ENCODE measurements around the gene RNF40. TPM values are rescaled to one million over a fixed set of nuclear protein-coding genes. Genes with fewer than 3 reads are reported as not detected.

RNF40 gene
- total RNA-seq, 1 experiment from 2014 or later, result 90.3 TPM

DNA sequence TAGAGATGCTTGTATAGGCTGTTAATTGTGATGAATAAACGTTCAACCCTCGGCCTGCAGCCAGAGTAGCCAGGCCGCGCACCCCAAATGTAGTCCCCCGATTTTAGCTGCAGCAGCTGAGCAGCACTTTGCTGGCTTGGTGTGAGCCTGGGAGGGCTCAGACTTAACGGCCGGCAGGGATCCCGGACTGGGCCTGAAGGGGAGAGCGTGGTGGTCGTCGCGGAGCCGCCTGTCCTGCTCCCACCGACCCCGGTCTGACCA, 12.9 kb downstream of the RNF40 start:
- ChIA-PET POLR2A (interaction anchor here (1.1 kb wide), 1 partner anchor 30 kb away, joined by 3 read pairs; no protein-coding TSS in a partner anchor), CTCF (no interaction called here), RAD21 (ENCODE audit: low non-redundant PET in 1 of 2, low total read pairs in 2 of 2, uncharacterized antibody in 2 of 2, unreplicated experiment in 2 of 2) (no interaction called here)
- no peak for ATAC-seq
- H3K4me1 ChIP-seq (ENCODE audit: control insufficient read depth in 1 of 2, insufficient read depth in 2 of 2, low read length in 2 of 2), result peaks cover 0 to 11% of the 10 kb centered on the region in 2 experiments; a peak in 2 of 4 replicates
- TF ChIP-seq CEBPB (IDR thresholded peaks at IDR 0.05; ENCODE audit: low read depth), result no peak
- TF ChIP-seq RAD21 (IDR thresholded peaks at IDR 0.05; ENCODE audit: low read depth), result no peak
- TF ChIP-seq ZBTB33 (IDR thresholded peaks at IDR 0.05; ENCODE audit: extremely low read depth, insufficient replicate concordance, low read length), result no peak
- intact Hi-C loops (cut with micrococcal nuclease), result no loop called here
- no peaks in the 10 kb centered on the region for H4K20me1 ChIP-seq (ENCODE audit: insufficient read depth)
- H3K9me2 ChIP-seq (ENCODE audit: insufficient read depth), result no peaks in the 10 kb centered on the region
- H3K36me3 ChIP-seq (ENCODE audit: control insufficient read depth in 1 of 2, insufficient read depth in 2 of 2, low read length in 2 of 2), result peaks cover 9 to 23% of the 10 kb centered on the region in 2 experiments
- H3K9me3 ChIP-seq (ENCODE audit: control insufficient read depth in 1 of 2, insufficient read depth in 1 of 2, low read depth in 1 of 2, low read length in 2 of 2), result no peaks in the 10 kb centered on the region
- no peak overlapping the region for H2AFZ ChIP-seq (ENCODE audit: low read depth, low read length, poor library complexity, severe bottlenecking)
- peak overlapping the region; percentile 84; the same call in 1 of the 2 replicates for H3K9ac ChIP-seq (ENCODE audit: low read length)
- H3K4me3 ChIP-seq (replicated peaks in 1 of 2; ENCODE audit: low read depth in 1 of 2, low read length in 2 of 2), result peak overlapping the region; percentile 59 to 66; a peak in 3 of 4 replicates
- DNase-seq (ENCODE audit: low read depth, low spot score), result no peak
- no TSS peak for BruUV-seq (replicated peaks)
- H3K79me2 ChIP-seq (ENCODE audit: insufficient read depth, low read length), result no peaks in the 10 kb centered on the region
- peak overlapping the region; percentile 80 for H3K4me2 ChIP-seq (ENCODE audit: low read length)
- H3K27ac ChIP-seq (ENCODE audit: low read depth, low read length), result peak overlapping the region; percentile 90
- H3K27me3 ChIP-seq (ENCODE audit: insufficient read depth, low read length), result no peaks in the 10 kb centered on the region

DNA sequence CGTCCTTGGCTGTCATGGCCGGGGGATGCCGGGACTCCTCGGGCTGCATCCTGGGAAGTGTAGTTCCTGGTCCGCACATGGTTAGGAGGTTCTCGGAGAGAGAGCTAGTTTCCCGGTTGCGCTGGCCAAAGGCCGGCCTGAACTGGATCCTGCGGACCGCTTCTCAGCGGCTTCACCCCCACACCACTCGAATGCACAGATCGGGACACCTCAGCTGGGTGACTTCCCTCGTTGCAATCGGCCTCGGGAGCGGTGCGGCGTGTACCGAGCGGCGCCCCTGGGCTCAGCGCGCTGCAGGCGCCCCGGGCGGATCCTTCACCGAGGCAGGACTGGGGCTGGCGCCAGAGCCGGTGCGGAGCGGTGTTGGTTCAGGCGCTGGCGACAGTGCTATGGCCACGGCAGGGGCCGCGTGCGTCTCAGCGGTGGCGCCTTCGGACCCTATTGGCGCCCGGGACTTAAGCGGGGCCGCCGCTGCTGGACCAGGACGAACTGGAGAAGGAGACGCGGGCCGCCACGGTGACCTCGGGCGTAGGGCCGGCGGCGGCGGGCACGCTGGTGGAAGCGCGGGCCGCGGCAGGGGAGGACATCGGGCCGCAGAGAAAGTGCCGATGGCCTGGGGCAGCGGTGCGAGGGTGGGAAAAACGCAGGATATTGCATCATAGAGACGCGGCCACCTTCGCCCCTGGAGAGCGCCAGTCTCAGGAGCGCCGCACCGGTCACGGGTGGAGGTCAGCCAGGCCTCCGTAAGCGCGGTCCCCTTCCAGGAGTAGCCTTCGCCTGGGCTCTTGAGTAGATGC, 13.5 kb downstream of the RNF40 start:
- peak overlapping the region; percentile 90 for H3K27ac ChIP-seq (ENCODE audit: low read depth, low read length)
- peak overlapping the region; percentile 80 for H3K4me2 ChIP-seq (ENCODE audit: low read length)
- CTCF ChIA-PET, result no interaction called here
- intact Hi-C loops (cut with micrococcal nuclease), result no loop called here
- H3K4me3 ChIP-seq (replicated peaks in 1 of 2; ENCODE audit: low read depth in 1 of 2, low read length in 2 of 2), result peak overlapping the region; percentile 59 to 66
- POLR2A ChIA-PET, result interaction anchor here (1.1 kb wide), 1 partner anchor 30 kb away, joined by 3 read pairs; no protein-coding TSS in a partner anchor
- DNase-seq (ENCODE audit: low read depth, low spot score), result peak; percentile 24
- H4K20me1 ChIP-seq (ENCODE audit: insufficient read depth), result no peaks in the 10 kb centered on the region
- no peak overlapping the region for H2AFZ ChIP-seq (ENCODE audit: low read depth, low read length, poor library complexity, severe bottlenecking)
- no peaks in the 10 kb centered on the region for H3K9me2 ChIP-seq (ENCODE audit: insufficient read depth)
- peaks cover 0 to 11% of the 10 kb centered on the region in 2 experiments; a peak in 2 of 4 replicates for H3K4me1 ChIP-seq (ENCODE audit: control insufficient read depth in 1 of 2, insufficient read depth in 2 of 2, low read length in 2 of 2)
- H3K36me3 ChIP-seq (ENCODE audit: control insufficient read depth in 1 of 2, insufficient read depth in 2 of 2, low read length in 2 of 2), result peaks cover 6 to 23% of the 10 kb centered on the region in 2 experiments
- H3K79me2 ChIP-seq (ENCODE audit: insufficient read depth, low read length), result no peaks in the 10 kb centered on the region
- peak overlapping the region; percentile 84 for H3K9ac ChIP-seq (ENCODE audit: low read length)
- no peaks in the 10 kb centered on the region for H3K27me3 ChIP-seq (ENCODE audit: insufficient read depth, low read length)
- no TSS peak for BruUV-seq (replicated peaks)
- peak; percentile 73 for ATAC-seq
- RAD21 ChIA-PET (ENCODE audit: low non-redundant PET in 1 of 2, low total read pairs in 2 of 2, uncharacterized antibody in 2 of 2, unreplicated experiment in 2 of 2), result no interaction called here
- no peaks in the 10 kb centered on the region for H3K9me3 ChIP-seq (ENCODE audit: control insufficient read depth in 1 of 2, insufficient read depth in 1 of 2, low read depth in 1 of 2, low read length in 2 of 2)
- TF ChIP-seq CBX3 (IDR thresholded peaks at IDR 0.05; ENCODE audit: low read depth) (peak; percentile 17; the same call in 1 of the 2 replicates), JUND (IDR thresholded peaks at IDR 0.05) (no peak; the same call in 1 of the 2 replicates), SRF (IDR thresholded peaks at IDR 0.05; ENCODE audit: low read depth) (no peak), YY1 (IDR thresholded peaks at IDR 0.05; ENCODE audit: extremely low read depth, insufficient replicate concordance, low read depth, low read length) (peak; percentile 71), ELF1 (IDR thresholded peaks at IDR 0.05; ENCODE audit: borderline replicate concordance, low read depth) (no peak; the same call in 1 of the 2 replicates), RAD21 (IDR thresholded peaks at IDR 0.05; ENCODE audit: low read depth) (no peak), POLR2A (IDR thresholded peaks at IDR 0.05; ENCODE audit: borderline replicate concordance, extremely low read depth, insufficient read depth, insufficient read length) (no peak), CEBPB (IDR thresholded peaks at IDR 0.05; ENCODE audit: low read depth) (peak; percentile 57; the same call in 1 of the 2 replicates), EGR1 (IDR thresholded peaks at IDR 0.05; ENCODE audit: low read depth) (no peak), POLR2AphosphoS5 (IDR thresholded peaks at IDR 0.05; ENCODE audit: low read depth, low read length) (peak; percentile 70), FOSL1 (IDR thresholded peaks at IDR 0.05; ENCODE audit: low read depth) (no peak), MAX (IDR thresholded peaks at IDR 0.05) (peak; percentile 88)
- TF ChIP-seq, protein P1, sequence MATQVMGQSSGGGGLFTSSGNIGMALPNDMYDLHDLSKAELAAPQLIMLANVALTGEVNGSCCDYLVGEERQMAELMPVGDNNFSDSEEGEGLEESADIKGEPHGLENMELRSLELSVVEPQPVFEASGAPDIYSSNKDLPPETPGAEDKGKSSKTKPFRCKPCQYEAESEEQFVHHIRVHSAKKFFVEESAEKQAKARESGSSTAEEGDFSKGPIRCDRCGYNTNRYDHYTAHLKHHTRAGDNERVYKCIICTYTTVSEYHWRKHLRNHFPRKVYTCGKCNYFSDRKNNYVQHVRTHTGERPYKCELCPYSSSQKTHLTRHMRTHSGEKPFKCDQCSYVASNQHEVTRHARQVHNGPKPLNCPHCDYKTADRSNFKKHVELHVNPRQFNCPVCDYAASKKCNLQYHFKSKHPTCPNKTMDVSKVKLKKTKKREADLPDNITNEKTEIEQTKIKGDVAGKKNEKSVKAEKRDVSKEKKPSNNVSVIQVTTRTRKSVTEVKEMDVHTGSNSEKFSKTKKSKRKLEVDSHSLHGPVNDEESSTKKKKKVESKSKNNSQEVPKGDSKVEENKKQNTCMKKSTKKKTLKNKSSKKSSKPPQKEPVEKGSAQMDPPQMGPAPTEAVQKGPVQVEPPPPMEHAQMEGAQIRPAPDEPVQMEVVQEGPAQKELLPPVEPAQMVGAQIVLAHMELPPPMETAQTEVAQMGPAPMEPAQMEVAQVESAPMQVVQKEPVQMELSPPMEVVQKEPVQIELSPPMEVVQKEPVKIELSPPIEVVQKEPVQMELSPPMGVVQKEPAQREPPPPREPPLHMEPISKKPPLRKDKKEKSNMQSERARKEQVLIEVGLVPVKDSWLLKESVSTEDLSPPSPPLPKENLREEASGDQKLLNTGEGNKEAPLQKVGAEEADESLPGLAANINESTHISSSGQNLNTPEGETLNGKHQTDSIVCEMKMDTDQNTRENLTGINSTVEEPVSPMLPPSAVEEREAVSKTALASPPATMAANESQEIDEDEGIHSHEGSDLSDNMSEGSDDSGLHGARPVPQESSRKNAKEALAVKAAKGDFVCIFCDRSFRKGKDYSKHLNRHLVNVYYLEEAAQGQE (IDR thresholded peaks at IDR 0.05; ENCODE audit: low read depth), result no peak
